ENCODE results near the gene FREM2.

GRCh38 chr13:38661010-38661675 is 25.7 kb upstream of the FREM2 start:
- TF ChIP-seq CTCF (IDR thresholded peaks at IDR 0.05 in 2 of 3, conservative IDR thresholded peaks at IDR 0.05 in 1 of 3; ENCODE audit: borderline replicate concordance in 1 of 3, insufficient read depth in 1 of 3, low read depth in 2 of 3, low read length in 2 of 3) = no peak
- no peak for TF ChIP-seq POLR2A (IDR thresholded peaks at IDR 0.05; ENCODE audit: borderline replicate concordance, extremely low read depth, insufficient read depth, insufficient read length)
- TF ChIP-seq POLR2AphosphoS5 (IDR thresholded peaks at IDR 0.05; ENCODE audit: low read depth, low read length) = no peak
- no peak for TF ChIP-seq ELF1 (IDR thresholded peaks at IDR 0.05; ENCODE audit: borderline replicate concordance, low read depth)
- TF ChIP-seq SP1 (IDR thresholded peaks at IDR 0.05; ENCODE audit: low read depth) = no peak
- TF ChIP-seq EGR1 (IDR thresholded peaks at IDR 0.05; ENCODE audit: low read depth) = no peak
- no peak for TF ChIP-seq EZH2 (IDR thresholded peaks at IDR 0.05)

Measured in HCT116 (cell line).